Stimulated activated naive CD4-positive, alpha-beta T cell (primary cell): ENCODE results near the gene MACROH2A1.

Experiments
- DNase-seq, 6 experiments: peaks; one replicate each; lab custom pipeline; 2025; lab: John Stamatoyannopoulos, UW

MACROH2A1 gene

GRCh38 chr5:135313946-135314345 lies 85.1 kb downstream of the MACROH2A1 start:
- DNase-seq, result no peak

GRCh38 chr5:135313405-135313804 lies 85.6 kb downstream of the MACROH2A1 start:
- DNase-seq, result no peak

GRCh38 chr5:135312255-135312935 lies 86.6 kb downstream of the MACROH2A1 start:
- DNase-seq, result no peak

GRCh38 chr5:135310328-135310989 lies 88.6 kb downstream of the MACROH2A1 start:
- no peak for DNase-seq

- no peak for DNase-seq
Measured at GRCh38 chr5:135309391-135310327, 89.4 kb downstream of the MACROH2A1 start.

GRCh38 chr5:135308752-135309151 lies 90.3 kb downstream of the MACROH2A1 start:
- no peak for DNase-seq

GRCh38 chr5:135308245-135308644 lies 90.8 kb downstream of the MACROH2A1 start:
- DNase-seq, result no peak

- DNase-seq, result no peak
Measured at GRCh38 chr5:135307143-135307903, 91.7 kb downstream of the MACROH2A1 start.

GRCh38 chr5:135306557-135306956 lies 92.5 kb downstream of the MACROH2A1 start:
- no peak for DNase-seq

- DNase-seq, result no peak
Measured at GRCh38 chr5:135304352-135305221, 94.4 kb downstream of the MACROH2A1 start.

- DNase-seq, result no peak
Measured at GRCh38 chr5:135303582-135304173, 95.4 kb downstream of the MACROH2A1 start.

- no peak for DNase-seq
Measured at GRCh38 chr5:135296900-135297816, 101.9 kb downstream of the MACROH2A1 start.

- DNase-seq, result no peak
Measured at GRCh38 chr5:135295852-135296251, 103.2 kb downstream of the MACROH2A1 start.

GRCh38 chr5:135294793-135295192 lies 104.2 kb downstream of the MACROH2A1 start:
- no peak for DNase-seq

- no peak for DNase-seq
Measured at GRCh38 chr5:135289651-135290050, 109.4 kb downstream of the MACROH2A1 start.

- DNase-seq, result no peak
Measured at GRCh38 chr5:135287551-135287950, 111.5 kb downstream of the MACROH2A1 start.
